ENCODE measurements around the gene RCSD1. TPM values are rescaled to one million over a fixed set of nuclear protein-coding genes. Genes with fewer than 3 reads are reported as not detected.
A peak's percentile ranks its signal among the peaks of the same experiment; 100 is the strongest.

RCSD1 gene
- total RNA-seq, 2 donors from 2014 or later, result 11.1 to 11.9 TPM

DNA sequence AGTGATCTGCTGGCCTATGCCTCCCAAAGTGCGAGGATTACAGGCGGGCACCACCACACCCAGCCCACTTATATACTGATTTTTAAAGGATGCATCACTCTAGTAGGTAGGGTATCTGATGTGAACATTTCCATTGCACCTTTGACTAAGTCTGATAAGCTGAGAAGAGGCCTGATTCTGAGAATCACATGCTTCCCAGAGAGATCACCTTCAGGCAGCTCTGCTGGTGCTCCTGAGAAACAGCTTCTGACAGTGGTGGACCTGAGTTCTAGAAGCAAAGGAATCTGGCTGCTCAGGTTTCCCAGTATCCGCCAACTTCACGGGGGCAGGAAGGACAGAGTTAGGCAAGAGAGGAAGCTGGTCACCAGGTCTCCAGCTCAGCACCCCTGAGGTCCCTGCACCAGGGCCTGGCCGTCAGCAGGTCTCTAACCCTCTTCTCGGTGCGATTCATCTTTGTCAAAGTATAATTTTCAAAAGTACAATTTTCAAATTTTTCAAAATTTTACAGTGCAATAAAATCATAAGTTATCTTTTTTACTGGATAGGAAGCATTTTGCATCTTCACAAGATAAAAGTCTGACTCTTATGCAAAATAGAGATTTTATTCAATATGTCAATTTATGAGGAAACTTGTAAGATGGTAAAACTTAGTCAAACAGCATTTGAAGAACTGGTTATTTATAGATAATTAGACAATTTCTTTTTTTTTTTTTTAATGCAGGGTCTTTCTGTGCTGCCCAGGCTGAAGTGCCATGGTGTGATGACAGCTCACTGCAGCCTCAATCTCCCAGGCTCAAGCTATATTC lies 65.9 kb downstream of the RCSD1 start:
- H3K4me1 ChIP-seq (ENCODE audit: control insufficient read depth in 1 of 2, low read depth in 2 of 2), result peaks cover 6 to 30% of the 10 kb centered on the region in 2 donors
- no peak overlapping the region for H3K27ac ChIP-seq
- no peaks in the 10 kb centered on the region for H3K9me3 ChIP-seq
- no peaks in the 10 kb centered on the region for H3K27me3 ChIP-seq (replicated peaks; ENCODE audit: insufficient read depth)
- ATAC-seq (ENCODE audit: insufficient number of reproducible peaks, low FRiP score, low read depth) (no peak), DNase-seq (ENCODE audit: low spot score) (no peak)
- TF ChIP-seq, protein P1, sequence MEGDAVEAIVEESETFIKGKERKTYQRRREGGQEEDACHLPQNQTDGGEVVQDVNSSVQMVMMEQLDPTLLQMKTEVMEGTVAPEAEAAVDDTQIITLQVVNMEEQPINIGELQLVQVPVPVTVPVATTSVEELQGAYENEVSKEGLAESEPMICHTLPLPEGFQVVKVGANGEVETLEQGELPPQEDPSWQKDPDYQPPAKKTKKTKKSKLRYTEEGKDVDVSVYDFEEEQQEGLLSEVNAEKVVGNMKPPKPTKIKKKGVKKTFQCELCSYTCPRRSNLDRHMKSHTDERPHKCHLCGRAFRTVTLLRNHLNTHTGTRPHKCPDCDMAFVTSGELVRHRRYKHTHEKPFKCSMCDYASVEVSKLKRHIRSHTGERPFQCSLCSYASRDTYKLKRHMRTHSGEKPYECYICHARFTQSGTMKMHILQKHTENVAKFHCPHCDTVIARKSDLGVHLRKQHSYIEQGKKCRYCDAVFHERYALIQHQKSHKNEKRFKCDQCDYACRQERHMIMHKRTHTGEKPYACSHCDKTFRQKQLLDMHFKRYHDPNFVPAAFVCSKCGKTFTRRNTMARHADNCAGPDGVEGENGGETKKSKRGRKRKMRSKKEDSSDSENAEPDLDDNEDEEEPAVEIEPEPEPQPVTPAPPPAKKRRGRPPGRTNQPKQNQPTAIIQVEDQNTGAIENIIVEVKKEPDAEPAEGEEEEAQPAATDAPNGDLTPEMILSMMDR (IDR thresholded peaks at IDR 0.05), result no peak
- no peak overlapping the region for H3K4me3 ChIP-seq
- no peaks in the 10 kb centered on the region for H3K36me3 ChIP-seq

DNA sequence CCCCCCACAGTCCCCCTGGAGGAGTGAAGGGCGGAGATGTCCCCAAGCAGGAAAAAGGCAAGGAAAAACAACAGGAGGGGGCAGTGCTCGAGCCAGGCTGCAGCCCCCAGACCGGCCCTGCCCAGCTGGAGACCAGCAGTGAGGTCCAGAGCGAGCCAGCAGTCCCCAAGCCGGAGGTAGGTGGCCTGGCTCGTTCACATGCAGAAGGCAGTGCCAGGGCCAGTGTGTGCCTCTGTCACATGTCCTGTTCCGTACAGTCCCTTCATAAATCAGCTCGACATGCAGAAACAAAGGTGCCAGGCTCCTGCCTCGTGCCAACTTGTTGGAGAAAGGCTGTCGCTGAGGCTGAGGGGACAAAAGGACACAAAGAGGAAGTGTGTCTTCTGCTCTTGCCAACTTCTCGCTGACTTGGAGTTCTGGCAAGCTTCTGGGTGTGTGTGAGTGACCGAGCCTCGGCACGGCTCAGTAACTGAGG lies 67.7 kb downstream of the RCSD1 start:
- TF ChIP-seq, protein P1 (IDR thresholded peaks at IDR 0.05), result no peak
- Histone ChIP-seq H3K27me3 (replicated peaks; ENCODE audit: insufficient read depth) (no peaks in the 10 kb centered on the region), H3K27ac (peak overlapping the region; percentile 25 to 58), H3K4me3 (peak overlapping the region; percentile 30), H3K4me1 (ENCODE audit: control insufficient read depth in 1 of 2, low read depth in 2 of 2) (peaks cover 6 to 35% of the 10 kb centered on the region in 2 donors), H3K36me3 (no peaks in the 10 kb centered on the region), H3K9me3 (no peaks in the 10 kb centered on the region)
- peak; percentile 19 for ATAC-seq (ENCODE audit: insufficient number of reproducible peaks, low FRiP score, low read depth)
- no peak for DNase-seq (ENCODE audit: low spot score)

DNA sequence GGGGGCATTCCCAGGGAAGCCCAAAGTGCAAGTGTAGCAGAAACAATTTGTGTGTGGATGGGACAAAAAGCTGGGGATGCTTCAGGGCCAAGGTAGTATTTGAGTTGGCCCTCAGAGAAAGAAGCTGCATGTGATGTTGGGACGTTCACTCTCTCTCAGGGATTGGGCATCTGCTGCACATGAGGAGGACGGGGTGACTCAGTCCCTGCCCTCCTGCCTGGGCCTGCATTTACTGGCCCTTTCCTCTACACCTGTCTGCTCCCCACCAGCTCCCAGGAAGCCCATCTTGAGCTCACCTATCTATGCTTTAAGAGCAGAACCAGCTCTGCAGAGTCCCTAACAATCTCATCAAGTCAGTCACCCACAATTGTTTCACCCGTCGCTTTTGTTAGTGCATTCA lies 68.3 kb downstream of the RCSD1 start:
- ATAC-seq (ENCODE audit: insufficient number of reproducible peaks, low FRiP score, low read depth), result no peak
- H3K27ac ChIP-seq, result peak overlapping the region; percentile 25 to 36
- TF ChIP-seq, protein P1 (IDR thresholded peaks at IDR 0.05), result no peak

DNA sequence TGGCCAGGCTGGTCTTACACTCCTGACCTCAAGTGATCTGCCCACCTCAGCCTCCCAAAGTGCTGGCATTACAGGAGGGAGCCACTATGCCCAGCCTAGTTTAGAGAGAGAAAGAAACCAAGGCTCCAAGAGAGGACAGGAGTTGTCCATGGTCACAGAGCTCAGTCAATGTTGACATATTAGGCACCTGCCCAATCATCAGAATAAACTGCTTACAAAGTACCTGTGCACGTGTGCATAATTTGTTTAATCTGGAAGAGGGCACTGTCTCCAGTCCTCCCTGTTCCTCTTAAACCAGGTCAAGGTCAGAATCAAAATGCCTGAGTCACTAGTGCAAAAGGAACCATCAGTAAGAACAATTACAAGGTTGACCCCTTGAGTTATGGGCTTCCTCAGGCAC lies 71.5 kb downstream of the RCSD1 start:
- Histone ChIP-seq H3K4me1 (ENCODE audit: control insufficient read depth in 1 of 2, low read depth in 2 of 2) (peaks cover 6 to 35% of the 10 kb centered on the region in 2 donors), H3K27ac (no peak overlapping the region), H3K9me3 (no peaks in the 10 kb centered on the region), H3K4me3 (no peak overlapping the region), H3K27me3 (replicated peaks; ENCODE audit: insufficient read depth) (no peaks in the 10 kb centered on the region), H3K36me3 (no peaks in the 10 kb centered on the region)
- TF ChIP-seq, protein P1 (IDR thresholded peaks at IDR 0.05), result no peak
- DNase-seq (ENCODE audit: low spot score) (no peak), ATAC-seq (ENCODE audit: insufficient number of reproducible peaks, low FRiP score, low read depth) (no peak)

More for the DNA sequence above, 68.3 kb downstream of the RCSD1 start:
- Histone ChIP-seq H3K4me3 (no peak overlapping the region), H3K9me3 (no peaks in the 10 kb centered on the region), H3K27me3 (replicated peaks; ENCODE audit: insufficient read depth) (no peaks in the 10 kb centered on the region), H3K4me1 (ENCODE audit: control insufficient read depth in 1 of 2, low read depth in 2 of 2) (peaks cover 6 to 35% of the 10 kb centered on the region in 2 donors), H3K36me3 (no peaks in the 10 kb centered on the region)
- no peak for DNase-seq (ENCODE audit: low spot score)

DNA sequence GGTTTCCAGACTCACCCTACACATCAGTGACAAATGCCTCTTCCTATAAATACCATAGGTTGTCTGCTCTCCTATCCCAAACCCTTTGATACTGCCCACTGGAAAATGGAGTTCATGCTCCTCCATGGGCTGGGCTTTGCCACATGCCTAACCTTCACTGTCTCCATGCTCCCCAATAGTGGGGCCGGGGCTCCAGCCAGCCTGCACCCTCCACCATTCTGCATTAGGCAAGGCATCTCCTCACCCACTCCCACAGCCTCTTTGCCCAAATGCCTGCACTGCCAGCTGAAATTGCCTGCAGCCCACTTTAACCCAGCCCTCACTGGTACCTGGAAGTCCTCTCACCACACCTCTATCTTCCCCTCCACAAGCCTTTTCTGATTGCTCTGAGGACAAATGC lies 73.5 kb downstream of the RCSD1 start:
- Histone ChIP-seq H3K9me3 (no peaks in the 10 kb centered on the region), H3K36me3 (no peaks in the 10 kb centered on the region), H3K27me3 (replicated peaks; ENCODE audit: insufficient read depth) (no peaks in the 10 kb centered on the region), H3K4me3 (no peak overlapping the region), H3K27ac (no peak overlapping the region), H3K4me1 (ENCODE audit: control insufficient read depth in 1 of 2, low read depth in 2 of 2) (peaks cover under 1 to 21% of the 10 kb centered on the region in 2 donors)
- TF ChIP-seq, protein P1 (IDR thresholded peaks at IDR 0.05), result no peak
- ATAC-seq (ENCODE audit: insufficient number of reproducible peaks, low FRiP score, low read depth) (no peak), DNase-seq (ENCODE audit: low spot score) (no peak)
